Natural killer cell (primary cell): ENCODE measurements around the gene CAVIN2. TPM values are rescaled to one million over a fixed set of nuclear protein-coding genes. Genes with fewer than 3 reads are reported as not detected.

Experiments
- ATAC-seq, 3 donors: fragments of 150-1000 bp in 2 of 3; fragments of 200-7000 bp in 1 of 3; cut with Tn5 transposase; 1 replicate in 1 of 3; 2 replicates in 2 of 3; pipeline ENCODE4 v1.10.0; 2021; ENCODE audit warnings: mild to moderate bottlenecking in 2 of 3, moderate library complexity in 2 of 3
- DNase-seq, 2 donors: peaks; one replicate each; pipeline versions ENCODE4 v3.0.0 to v3.0.0-alpha.2; 2013 to 2021; ENCODE audit warnings: mixed read lengths in 1 of 2
- H3K27ac ChIP-seq: one replicate; pipeline ENCODE4 v1.5.1; 2013; ENCODE audit warnings: mild to moderate bottlenecking, low read length
- H3K27me3 ChIP-seq: one replicate; pipeline ENCODE4 v1.6.1; 2013; ENCODE audit warnings: low read length; ENCODE audit not compliant: control insufficient read depth, insufficient read depth
- H3K36me3 ChIP-seq: one replicate; pipeline ENCODE4 v1.6.1; 2013; ENCODE audit warnings: low read length; ENCODE audit not compliant: control insufficient read depth, insufficient read depth
- H3K4me1 ChIP-seq: one replicate; pipeline ENCODE4 v1.6.1; 2013; ENCODE audit warnings: low read length; ENCODE audit not compliant: control insufficient read depth, insufficient read depth
- H3K4me3 ChIP-seq: one replicate; pipeline ENCODE4 v1.5.1; 2013; ENCODE audit warnings: low read length
- H3K9me3 ChIP-seq: one replicate; pipeline ENCODE4 v1.6.1; 2013; ENCODE audit warnings: low read length; ENCODE audit not compliant: control insufficient read depth, insufficient read depth
- H3K27ac Mint-ChIP-seq, 2 donors: one replicate each; pipeline ENCODE4 v1.8.0; 2022; ENCODE audit warnings: mild to moderate bottlenecking in 2 of 2, mixed read lengths in 2 of 2, moderate library complexity in 1 of 2
- H3K27me3 Mint-ChIP-seq, 2 donors: one replicate each; pipeline ENCODE4 v1.8.0; 2022; ENCODE audit warnings: low read depth in 2 of 2, mixed read lengths in 2 of 2
- H3K36me3 Mint-ChIP-seq: one replicate; pipeline ENCODE4 v1.8.0; 2022; ENCODE audit warnings: mixed read lengths
- H3K4me1 Mint-ChIP-seq, 2 donors: one replicate each; pipeline ENCODE4 v1.8.0; 2022; ENCODE audit warnings: mixed read lengths in 2 of 2
- H3K4me3 Mint-ChIP-seq: one replicate; pipeline ENCODE4 v1.8.0; 2022; ENCODE audit warnings: mild to moderate bottlenecking, moderate library complexity, mixed read lengths
- H3K9me3 Mint-ChIP-seq, 2 donors: one replicate each; pipeline ENCODE4 v1.8.0; 2022; ENCODE audit warnings: mixed read lengths in 2 of 2
- CTCF ChIP-seq: fragments of 200-600 bp; IDR thresholded peaks from one replicate; pipeline ENCODE4 v1.8.0; 2022; ENCODE audit warnings: antibody characterized with exemption
- WGBS: methylation state at CpG from one replicate; pipeline ENCODE4 v1.1.7; 2013; ENCODE audit warnings: missing lambda C conversion rate; ENCODE audit not compliant: insufficient coverage; 5-methylcytosine and 5-hydroxymethylcytosine counted together
- intact Hi-C: fragments of 100-400 bp; cut with micrococcal nuclease; formaldehyde crosslinking; loops from one replicate; pipeline ENCODE4 v1.14.2; 2022
- total RNA-seq, 4 donors: library from RNA; stranded (reverse); fragments of 120-200 nt in 1 of 4; gene quantifications; one replicate each; pipeline versions ENCODE4 v1.2.3 to v1.2.4, GENCODE V29; 2013 to 2022

The CAVIN2 gene
- total RNA-seq, 3 donors from 2014 or later (not counting 1 experiment from before 2014, with no cell fraction given), result 1.9 to 23.7 (median 9.9) TPM

GRCh38 chr2:191867507-191867847, 20.6 kb upstream of the CAVIN2 start:
- no peaks in the 10 kb centered on the region for H3K36me3 Mint-ChIP-seq
- no peak for DNase-seq
- no peaks in the 10 kb centered on the region for H3K27me3 ChIP-seq
- ATAC-seq, result no peak
- no peak for TF ChIP-seq CTCF
- H3K9me3 Mint-ChIP-seq, result no peaks in the 10 kb centered on the region
- no peaks in the 10 kb centered on the region for H3K4me1 Mint-ChIP-seq
- no peak overlapping the region for H3K27ac Mint-ChIP-seq
- no peaks in the 10 kb centered on the region for H3K36me3 ChIP-seq
- H3K27ac ChIP-seq, result no peak overlapping the region
- peaks cover 0 to 21% of the 10 kb centered on the region in 2 donors for H3K27me3 Mint-ChIP-seq
- H3K9me3 ChIP-seq, result no peaks in the 10 kb centered on the region
- H3K4me1 ChIP-seq, result no peaks in the 10 kb centered on the region
- H3K4me3 ChIP-seq, result no peak overlapping the region
- intact Hi-C loops, result no loop called here
- H3K4me3 Mint-ChIP-seq, result no peak overlapping the region
- 86% methylated on average over 1 of the region's 1 CpG for WGBS

GRCh38 chr2:191866675-191867506, 20.0 kb upstream of the CAVIN2 start:
- H3K27me3 Mint-ChIP-seq, result peaks cover 0 to 21% of the 10 kb centered on the region in 2 donors
- Histone ChIP-seq H3K27ac (no peak overlapping the region), H3K9me3 (no peaks in the 10 kb centered on the region), H3K36me3 (no peaks in the 10 kb centered on the region), H3K27me3 (no peaks in the 10 kb centered on the region), H3K4me3 (no peak overlapping the region), H3K4me1 (no peaks in the 10 kb centered on the region)
- intact Hi-C loops, result no loop called here
- ATAC-seq, result no peak
- no peaks in the 10 kb centered on the region for H3K4me1 Mint-ChIP-seq
- no peak for DNase-seq
- no peak for TF ChIP-seq CTCF
- no peaks in the 10 kb centered on the region for H3K36me3 Mint-ChIP-seq
- 62% methylated on average over 7 of the region's 7 CpGs for WGBS
- H3K27ac Mint-ChIP-seq, result no peak overlapping the region
- no peak overlapping the region for H3K4me3 Mint-ChIP-seq
- H3K9me3 Mint-ChIP-seq, result no peaks in the 10 kb centered on the region

- DNase-seq (no peak), ATAC-seq (no peak)
- Histone ChIP-seq H3K36me3 (no peaks in the 10 kb centered on the region), H3K27me3 (no peaks in the 10 kb centered on the region), H3K27ac (no peak overlapping the region), H3K9me3 (no peaks in the 10 kb centered on the region), H3K4me3 (no peak overlapping the region), H3K4me1 (no peaks in the 10 kb centered on the region)
- Mint-ChIP-seq H3K4me3 (no peak overlapping the region), H3K27ac (no peak overlapping the region), H3K9me3 (no peaks in the 10 kb centered on the region), H3K27me3 (peaks cover 0 to 21% of the 10 kb centered on the region in 2 donors), H3K36me3 (no peaks in the 10 kb centered on the region), H3K4me1 (no peaks in the 10 kb centered on the region)
- WGBS, result 83% methylated on average over 5 of the region's 5 CpGs
- no peak for TF ChIP-seq CTCF
- intact Hi-C loops, result no loop called here
Measured at GRCh38 chr2:191866195-191866594, 19.3 kb upstream of the CAVIN2 start.
